Stimulated activated CD4-positive, alpha-beta T cell treated with anti-CD3 and anti-CD28 coated beads, Interleukin-2, amount 100 ng/mL, for 4 hours (primary cell): ENCODE measurements around the gene PIGT.

Experiments used
- DNase-seq: peaks from one replicate; pipeline ENCODE4 v3.0.0-alpha.2; 2020; ENCODE audit warnings: low read depth

Gene PIGT

DNA sequence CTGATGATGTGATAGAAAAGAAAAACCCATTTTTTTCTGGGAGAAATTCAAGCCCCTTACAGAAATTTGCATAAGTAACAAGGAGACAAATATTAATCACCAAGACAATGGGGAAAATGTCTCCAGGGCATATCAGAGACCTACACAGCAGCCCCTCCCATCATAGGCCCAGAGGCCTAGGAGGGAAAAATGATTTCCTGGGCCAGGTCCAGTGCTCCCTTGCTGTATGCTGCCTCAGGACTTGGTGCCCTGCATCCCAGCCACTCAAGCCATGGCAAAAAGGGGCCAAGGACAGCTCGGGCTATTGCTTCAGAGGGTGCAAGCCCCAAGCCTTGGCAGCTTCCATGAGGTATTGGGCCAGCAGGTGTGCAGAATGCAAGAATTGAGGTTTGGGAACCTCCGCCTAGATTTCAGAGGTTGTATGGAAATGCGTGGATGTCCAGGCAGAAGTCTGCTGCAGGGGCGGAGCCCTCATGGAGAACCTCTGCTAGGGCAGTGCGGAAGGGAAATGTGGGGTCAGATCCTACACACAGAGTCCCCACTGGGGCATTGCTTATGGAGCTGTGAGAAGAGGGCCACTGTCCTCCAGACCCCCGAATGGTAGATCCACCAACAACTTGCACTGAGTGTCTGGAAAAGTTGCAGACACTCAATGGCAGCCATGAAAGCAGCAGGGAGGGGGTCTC is 15.5 kb upstream of the PIGT start:
- DNase-seq: no peak

DNA sequence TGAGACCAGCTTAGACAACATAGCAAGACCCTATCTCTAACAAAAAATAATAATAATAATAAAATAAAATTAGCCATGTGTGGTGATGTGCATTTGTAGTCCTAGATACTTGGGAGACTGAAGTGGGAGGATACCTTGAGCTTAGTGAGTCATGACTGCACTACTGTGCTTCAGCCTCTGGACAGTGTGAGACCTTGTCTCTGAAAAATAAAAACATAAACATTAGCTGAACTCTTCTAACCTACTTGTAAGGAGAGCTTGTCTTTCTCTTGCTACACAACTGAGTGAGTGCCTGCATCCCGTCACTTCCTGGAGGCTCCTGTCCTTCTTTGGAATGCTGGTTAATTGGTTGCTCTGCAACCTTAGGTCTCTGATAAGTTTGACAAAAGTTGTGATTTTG is 13.0 kb upstream of the PIGT start:
- DNase-seq: no peak

- DNase-seq: no peak
These were observed 11.5 kb upstream of the PIGT start for GRCh38 chr20:45404438-45404837.

DNA sequence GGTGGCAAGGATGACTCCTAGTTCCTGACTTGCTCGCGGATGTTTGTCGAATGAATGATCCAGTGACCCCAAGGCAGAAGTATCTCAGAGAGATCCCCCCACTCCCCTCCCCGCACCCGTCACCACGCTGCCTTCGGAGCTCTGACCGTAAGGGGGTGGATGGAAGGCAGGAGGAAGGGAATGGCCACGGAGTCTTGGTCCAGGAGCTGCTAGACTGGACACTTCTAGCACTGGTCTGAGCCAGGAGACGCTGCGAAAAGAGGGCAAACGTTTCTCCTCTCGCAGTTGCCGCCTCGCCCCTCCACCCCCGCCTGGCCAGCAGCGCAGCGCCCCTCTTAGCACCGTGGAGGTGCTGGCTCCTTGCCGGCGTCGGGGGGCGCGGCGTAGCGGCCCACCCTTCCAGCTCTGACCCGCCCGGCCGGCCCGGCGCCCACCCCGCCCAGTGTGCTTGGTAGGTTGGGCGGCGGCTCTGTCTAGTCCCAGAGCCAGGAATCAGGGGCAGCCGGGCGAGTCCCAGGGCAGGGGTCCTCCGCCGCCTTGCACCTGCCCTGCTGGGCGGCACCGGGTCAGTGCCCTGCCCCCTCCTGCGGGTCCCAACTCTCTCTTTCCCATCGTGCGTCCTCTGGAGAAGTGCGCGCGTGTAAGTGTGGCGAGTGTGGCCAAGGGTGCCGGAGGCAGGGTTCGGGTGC is 10.2 kb upstream of the PIGT start:
- DNase-seq: no peak

DNA sequence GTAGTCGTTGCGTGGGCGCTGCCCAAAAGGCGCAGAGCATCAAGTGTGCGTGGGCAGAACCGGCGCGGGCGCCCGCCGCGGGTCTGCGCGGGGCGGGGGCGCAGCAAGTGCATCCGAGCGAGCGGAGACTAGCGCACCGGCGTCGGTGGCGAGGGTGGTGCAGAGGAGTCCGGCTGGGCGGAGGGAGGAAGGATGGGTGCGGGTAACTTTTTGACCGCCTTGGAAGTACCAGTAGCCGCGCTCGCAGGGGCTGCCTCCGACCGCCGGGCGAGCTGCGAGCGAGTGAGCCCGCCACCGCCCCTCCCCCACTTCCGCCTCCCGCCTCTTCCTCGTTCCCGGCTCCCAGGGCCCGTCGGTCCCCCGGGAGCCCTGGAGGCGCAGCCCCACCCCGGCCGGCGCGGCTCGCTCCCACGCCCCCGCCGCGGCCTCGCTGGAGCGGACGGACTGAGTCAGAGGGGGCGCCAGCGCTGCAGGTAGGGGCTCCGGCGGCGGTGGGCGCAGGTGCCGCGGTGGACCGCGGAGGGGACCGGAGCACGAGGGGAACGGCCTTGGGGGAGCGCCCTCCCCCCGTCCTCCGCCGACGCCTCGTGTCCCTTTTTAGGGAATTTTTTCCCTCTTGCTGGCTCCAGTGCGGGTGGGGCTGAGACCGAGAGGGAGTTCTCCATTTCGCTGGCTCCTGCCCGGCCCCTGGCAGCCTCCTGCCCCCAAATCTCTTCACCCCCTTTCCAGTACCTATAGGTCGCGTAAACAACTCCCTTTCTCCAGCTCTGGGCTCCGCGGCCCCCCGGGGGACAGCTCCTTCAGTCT is 9.5 kb upstream of the PIGT start:
- DNase-seq: peak; percentile 74

DNA sequence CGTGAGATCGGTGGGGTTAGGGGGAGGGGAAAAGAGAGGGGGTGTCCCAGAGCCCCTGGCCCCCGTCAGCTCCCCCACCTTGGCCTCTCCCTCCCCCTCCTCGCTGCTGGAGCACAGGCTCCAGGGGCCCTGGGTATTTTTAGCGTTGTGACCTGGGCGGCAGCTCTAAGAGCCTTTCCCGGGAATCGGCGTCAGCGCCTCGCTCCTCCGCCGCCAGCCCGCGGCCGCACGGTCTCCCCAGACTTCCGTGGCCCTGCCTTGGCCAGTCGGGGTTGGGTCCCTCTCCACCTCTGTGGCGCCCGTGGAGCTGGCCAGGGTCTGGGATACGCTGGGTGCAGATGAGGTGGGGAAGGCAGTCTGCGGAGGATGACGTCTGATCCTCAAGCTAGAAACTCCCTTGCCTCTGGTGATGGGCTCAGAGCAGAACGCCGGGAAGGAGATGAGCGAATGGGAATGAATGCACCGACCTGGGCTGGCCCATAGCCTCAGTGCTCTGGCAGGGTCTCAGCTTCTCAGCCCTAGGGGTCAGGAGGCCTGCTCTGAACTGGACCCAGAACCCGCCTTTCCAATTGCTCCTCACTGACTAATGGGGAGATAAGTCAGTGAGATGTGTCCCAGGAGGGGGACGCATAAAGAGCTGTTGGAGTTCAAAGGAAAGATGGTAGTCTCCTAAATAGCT is 8.7 kb upstream of the PIGT start:
- no peak for DNase-seq

- DNase-seq: peak; percentile 26
These were observed 7.9 kb upstream of the PIGT start, which contains the start of gene DBNDD2 for GRCh38 chr20:45407783-45408645. Gene DBNDD2, plus strand, starts transcription at chr20:45408289. Its CDS starts 179 bp downstream, at chr20:45408468.

DNA sequence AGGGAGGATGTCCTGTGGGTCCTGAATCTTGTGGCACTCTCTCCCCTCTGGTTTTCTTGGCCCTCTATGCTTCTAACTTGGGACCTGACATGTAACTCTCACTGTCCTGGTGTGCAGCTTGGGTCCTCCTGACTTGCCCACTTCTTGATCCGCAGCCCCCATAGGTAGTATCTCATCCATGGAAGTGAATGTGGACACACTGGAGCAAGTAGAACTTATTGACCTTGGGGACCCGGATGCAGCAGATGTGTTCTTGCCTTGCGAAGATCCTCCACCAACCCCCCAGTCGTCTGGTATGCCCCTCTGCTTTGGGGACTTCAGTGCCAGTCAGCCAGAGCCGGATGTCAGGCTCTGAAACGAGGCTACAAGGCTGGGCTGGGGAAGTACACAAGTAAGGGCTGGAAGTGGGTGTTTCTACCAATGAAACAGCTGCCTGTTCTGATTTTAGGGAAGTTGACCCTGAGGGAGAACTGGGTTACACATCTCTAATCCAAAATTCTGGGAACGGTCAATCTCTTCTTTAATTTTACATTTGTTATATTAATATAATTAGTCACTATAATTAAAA is 7.2 kb upstream of the PIGT start:
- DNase-seq: no peak

GRCh38 chr20:45409521-45410272 is 6.2 kb upstream of the PIGT start:
- no peak for DNase-seq

- DNase-seq: no peak
These were observed 5.1 kb upstream of the PIGT start for GRCh38 chr20:45410887-45411286.

DNA sequence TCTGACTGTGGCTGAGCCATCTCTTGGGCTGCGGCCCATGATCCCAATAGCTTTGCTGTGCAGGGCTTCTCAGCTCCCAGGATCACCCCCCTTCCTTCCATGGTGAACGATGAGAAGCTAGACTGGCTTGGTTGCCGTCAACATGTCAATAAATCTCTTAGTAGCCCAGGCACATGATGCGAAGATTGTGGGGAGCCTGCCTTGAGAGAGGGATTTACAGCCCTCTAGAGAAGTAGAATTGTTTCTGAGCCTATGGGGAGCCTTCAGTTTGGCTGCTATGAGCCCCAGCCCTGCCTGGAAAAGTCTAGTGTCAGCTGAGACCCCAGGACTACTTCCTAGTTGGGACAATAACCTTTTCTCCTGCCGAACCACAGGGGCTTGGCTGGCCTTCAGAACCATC is 3.3 kb upstream of the PIGT start:
- no peak for DNase-seq

- no peak for DNase-seq
These were observed 2.5 kb upstream of the PIGT start for GRCh38 chr20:45413479-45413878.

GRCh38 chr20:45416917-45417316 is 976 bp downstream of the PIGT start:
- no peak for DNase-seq

GRCh38 chr20:45419188-45420091 is 3.5 kb downstream of the PIGT start:
- no peak for DNase-seq

DNA sequence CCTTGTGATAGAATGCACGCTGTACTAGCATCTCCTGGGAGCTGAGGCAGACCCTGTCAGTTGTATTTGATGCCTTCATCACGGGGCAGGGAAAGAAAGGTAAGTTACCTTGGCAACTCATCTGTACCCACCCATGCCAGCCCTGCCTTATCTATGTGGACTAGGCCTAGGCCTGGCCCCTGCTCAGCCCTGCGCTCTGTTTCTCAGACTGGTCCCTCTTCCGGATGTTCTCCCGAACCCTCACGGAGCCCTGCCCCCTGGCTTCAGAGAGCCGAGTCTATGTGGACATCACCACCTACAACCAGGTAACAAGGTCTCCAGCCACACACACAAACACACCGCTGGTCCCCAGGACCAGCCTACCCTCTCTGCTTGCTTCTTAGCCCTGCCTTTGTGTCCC is 4.2 kb downstream of the PIGT start:
- DNase-seq: no peak

GRCh38 chr20:45423700-45424099 is 7.8 kb downstream of the PIGT start:
- no peak for DNase-seq

- DNase-seq: no peak
These were observed 9.6 kb downstream of the PIGT start for GRCh38 chr20:45425561-45425960.

DNA sequence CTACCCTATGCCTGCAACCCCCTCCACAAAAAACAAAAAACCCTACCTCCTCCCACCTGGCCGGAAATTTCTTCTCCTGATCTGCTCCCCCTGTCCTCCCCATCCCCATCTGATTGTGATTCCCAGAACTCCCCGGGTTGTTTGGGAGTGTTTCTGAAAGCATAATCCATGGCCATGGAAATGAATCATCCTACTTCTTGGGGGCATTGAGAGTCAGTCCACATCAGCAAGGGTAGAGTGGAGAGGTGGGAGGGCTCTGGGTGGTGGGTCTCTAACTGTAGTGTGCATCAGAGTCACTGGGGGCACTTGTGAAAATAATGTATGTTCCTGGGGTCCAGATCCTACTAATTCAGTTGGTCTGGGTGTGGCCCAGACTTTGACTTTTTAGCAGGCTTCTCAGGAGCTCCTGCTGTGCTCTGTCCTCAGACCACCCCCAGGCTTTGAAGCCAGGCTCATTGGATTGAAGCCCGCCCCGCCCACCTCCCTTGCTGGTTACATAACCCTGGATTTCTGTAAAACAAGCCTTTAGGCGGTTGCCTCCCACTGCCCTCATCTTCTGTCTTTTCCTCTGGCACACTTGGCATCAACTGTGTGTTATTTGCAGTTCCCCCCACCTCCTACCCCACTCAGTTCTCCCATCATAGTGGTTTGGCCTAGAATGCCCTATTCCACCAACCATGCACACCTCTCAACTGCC is 10.5 kb downstream of the PIGT start:
- no peak for DNase-seq
